SU-DHL-6 (cell line): ENCODE measurements around the gene HS3ST4.

Source experiments
- H2AFZ ChIP-seq: fragments of 200-600 bp; sonication (generic); 2 replicates; pipeline ENCODE4 v1.6.1; 2014; ENCODE audit warnings: low read depth, mild to moderate bottlenecking, moderate library complexity, mixed read lengths, antibody characterized with exemption, low read length; ENCODE audit not compliant: severe bottlenecking
- H3F3A ChIP-seq: fragments of 200-600 bp; shearing (Covaris generic); 2 replicates; pipeline ENCODE4 v1.6.0; 2016; ENCODE audit warnings: antibody characterized with exemption, mild to moderate bottlenecking; ENCODE audit not compliant: insufficient read depth
- H3K27ac ChIP-seq: fragments of 200-600 bp; sonication (generic); 2 replicates; pipeline ENCODE4 v1.5.1; 2016; ENCODE audit warnings: low read depth, mild to moderate bottlenecking, low read length, moderate library complexity, mixed read lengths
- H3K27me3 ChIP-seq: fragments of 200-600 bp; sonication (generic), shearing (Covaris generic); 2 replicates; pipeline ENCODE4 v1.6.0; 2014; ENCODE audit warnings: mild to moderate bottlenecking, low read length
- H3K36me3 ChIP-seq: fragments of 200-600 bp; sonication (generic); 2 replicates; pipeline ENCODE4 v1.6.1; 2014; ENCODE audit warnings: mild to moderate bottlenecking, low read length, mixed read lengths
- H3K4me2 ChIP-seq: fragments of 300-600, 200-600 bp; shearing (Covaris generic), sonication (generic); 2 replicates; pipeline ENCODE4 v1.6.0; 2014; ENCODE audit warnings: low read length, low read depth, mild to moderate bottlenecking; ENCODE audit not compliant: poor library complexity, severe bottlenecking
- H3K4me3 ChIP-seq: fragments of 200-600 bp; sonication (generic); 2 replicates; pipeline ENCODE4 v1.5.1; 2014; ENCODE audit warnings: antibody characterized with exemption, low read length, mild to moderate bottlenecking, mixed read lengths; ENCODE audit not compliant: insufficient read depth, poor library complexity, severe bottlenecking
- H3K79me2 ChIP-seq: fragments of 200-600 bp; sonication (generic); 2 replicates; pipeline ENCODE4 v1.6.1; 2014; ENCODE audit warnings: mild to moderate bottlenecking, low read length, moderate library complexity; ENCODE audit not compliant: insufficient read depth
- H3K9ac ChIP-seq: fragments of 200-600 bp; sonication (generic); 2 replicates; pipeline ENCODE4 v1.7.0; 2014; ENCODE audit warnings: mild to moderate bottlenecking, low read length
- H3K9me2 ChIP-seq: fragments of 200-600 bp; sonication (generic); replicated peaks from 2 replicates; pipeline ENCODE4 v1.6.1; 2014; ENCODE audit warnings: low read length; ENCODE audit not compliant: insufficient read depth
- H3K9me3 ChIP-seq: fragments of 200-600 bp; sonication (generic); 2 replicates; pipeline ENCODE4 v1.6.1; 2014; ENCODE audit warnings: low read length, mixed read lengths; ENCODE audit not compliant: insufficient read depth
- H4K20me1 ChIP-seq: fragments of 200-600 bp; sonication (generic); 2 replicates; pipeline ENCODE4 v1.6.1; 2014; ENCODE audit warnings: low read depth, mild to moderate bottlenecking, antibody characterized with exemption, low read length, moderate library complexity, mixed read lengths
- EZH2phosphoT487 ChIP-seq: fragments of 200-600 bp; sonication (generic), shearing (Covaris generic); conservative IDR thresholded peaks from 2 replicates; pipeline ENCODE4 v1.6.1; 2018; ENCODE audit warnings: mild to moderate bottlenecking, antibody characterized with exemption, low read length, moderate library complexity, mixed read lengths
- TF ChIP-seq, protein P1 (sequence below): fragments of 200-600 bp; sonication (generic); IDR thresholded peaks from one replicate; pipeline ENCODE4 v1.5.1; 2017; ENCODE audit warnings: antibody characterized with exemption, mild to moderate bottlenecking, low read length, moderate library complexity; ENCODE audit not compliant: insufficient read depth, poor library complexity, severe bottlenecking

HS3ST4 gene

GRCh38 chr16:25896411-25896810, 204.7 kb downstream of the HS3ST4 start:
- H3K27me3 ChIP-seq, result no peaks in the 10 kb centered on the region
- TF ChIP-seq EZH2phosphoT487, result no peak
- TF ChIP-seq, protein P1, sequence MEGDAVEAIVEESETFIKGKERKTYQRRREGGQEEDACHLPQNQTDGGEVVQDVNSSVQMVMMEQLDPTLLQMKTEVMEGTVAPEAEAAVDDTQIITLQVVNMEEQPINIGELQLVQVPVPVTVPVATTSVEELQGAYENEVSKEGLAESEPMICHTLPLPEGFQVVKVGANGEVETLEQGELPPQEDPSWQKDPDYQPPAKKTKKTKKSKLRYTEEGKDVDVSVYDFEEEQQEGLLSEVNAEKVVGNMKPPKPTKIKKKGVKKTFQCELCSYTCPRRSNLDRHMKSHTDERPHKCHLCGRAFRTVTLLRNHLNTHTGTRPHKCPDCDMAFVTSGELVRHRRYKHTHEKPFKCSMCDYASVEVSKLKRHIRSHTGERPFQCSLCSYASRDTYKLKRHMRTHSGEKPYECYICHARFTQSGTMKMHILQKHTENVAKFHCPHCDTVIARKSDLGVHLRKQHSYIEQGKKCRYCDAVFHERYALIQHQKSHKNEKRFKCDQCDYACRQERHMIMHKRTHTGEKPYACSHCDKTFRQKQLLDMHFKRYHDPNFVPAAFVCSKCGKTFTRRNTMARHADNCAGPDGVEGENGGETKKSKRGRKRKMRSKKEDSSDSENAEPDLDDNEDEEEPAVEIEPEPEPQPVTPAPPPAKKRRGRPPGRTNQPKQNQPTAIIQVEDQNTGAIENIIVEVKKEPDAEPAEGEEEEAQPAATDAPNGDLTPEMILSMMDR, result no peak
- H3K27ac ChIP-seq, result no peak overlapping the region
- no peaks in the 10 kb centered on the region for H4K20me1 ChIP-seq
- no peak overlapping the region for H3K9ac ChIP-seq
- H2AFZ ChIP-seq, result no peak overlapping the region
- H3F3A ChIP-seq, result no peaks in the 10 kb centered on the region
- no peaks in the 10 kb centered on the region for H3K9me2 ChIP-seq
- H3K4me2 ChIP-seq, result no peak overlapping the region
- no peaks in the 10 kb centered on the region for H3K36me3 ChIP-seq
- no peaks in the 10 kb centered on the region for H3K9me3 ChIP-seq
- H3K79me2 ChIP-seq, result no peaks in the 10 kb centered on the region
- no peak overlapping the region for H3K4me3 ChIP-seq

GRCh38 chr16:25897702-25898101, 205.9 kb downstream of the HS3ST4 start:
- no peaks in the 10 kb centered on the region for H3F3A ChIP-seq
- H3K9me2 ChIP-seq, result no peaks in the 10 kb centered on the region
- H3K4me3 ChIP-seq, result no peak overlapping the region
- H3K9me3 ChIP-seq, result no peaks in the 10 kb centered on the region
- H3K36me3 ChIP-seq, result no peaks in the 10 kb centered on the region
- H2AFZ ChIP-seq, result no peak overlapping the region
- TF ChIP-seq EZH2phosphoT487, result no peak
- TF ChIP-seq, protein P1, result no peak
- no peaks in the 10 kb centered on the region for H3K27me3 ChIP-seq
- no peaks in the 10 kb centered on the region for H4K20me1 ChIP-seq
- no peak overlapping the region for H3K27ac ChIP-seq
- no peaks in the 10 kb centered on the region for H3K79me2 ChIP-seq
- no peak overlapping the region for H3K9ac ChIP-seq
- H3K4me2 ChIP-seq, result no peak overlapping the region

DNA sequence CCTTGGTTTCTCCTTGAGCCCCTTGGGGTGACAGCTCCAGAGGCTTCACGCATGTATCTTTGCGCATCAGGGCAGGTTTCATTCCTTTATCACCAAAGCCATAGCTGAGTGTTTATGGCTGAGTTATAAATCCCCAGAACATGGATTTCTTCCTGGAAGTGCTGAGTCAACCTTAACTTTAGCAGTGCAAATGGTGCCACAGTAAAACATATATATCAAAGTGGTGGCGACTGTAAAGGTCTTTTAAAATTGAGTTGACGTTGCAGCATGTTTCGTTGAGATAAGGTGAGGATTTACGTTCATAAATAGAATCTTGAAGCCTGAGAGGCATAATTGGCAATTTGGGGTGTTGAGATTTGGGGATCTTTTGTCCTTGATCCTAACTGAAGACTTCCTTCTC, 214.1 kb downstream of the HS3ST4 start:
- no peak for TF ChIP-seq EZH2phosphoT487
- TF ChIP-seq, protein P1, result no peak
- H3K9me3 ChIP-seq, result no peaks in the 10 kb centered on the region
- no peaks in the 10 kb centered on the region for H3K9me2 ChIP-seq
- H3K9ac ChIP-seq, result no peak overlapping the region
- H3F3A ChIP-seq, result no peaks in the 10 kb centered on the region
- no peak overlapping the region for H3K4me3 ChIP-seq
- H2AFZ ChIP-seq, result no peak overlapping the region
- no peaks in the 10 kb centered on the region for H4K20me1 ChIP-seq
- no peak overlapping the region for H3K27ac ChIP-seq
- H3K79me2 ChIP-seq, result no peaks in the 10 kb centered on the region
- no peaks in the 10 kb centered on the region for H3K27me3 ChIP-seq
- H3K4me2 ChIP-seq, result no peak overlapping the region
- no peaks in the 10 kb centered on the region for H3K36me3 ChIP-seq
